HL-60 (cell line): ENCODE results near the gene TAB3.

Experiments used
- DNase-seq, 2 experiments: peaks; one replicate each; pipeline ENCODE4 v3.0.0-alpha.2; 2010 to 2020; ENCODE audit warnings: low read depth in 1 of 2, low spot score in 1 of 2
- H3K27ac ChIP-seq: fragments of 250-450 bp; sonication (Bioruptor Pico); replicated peaks from 2 replicates; pipeline ENCODE4 v1.5.1; 2020; ENCODE audit warnings: mild to moderate bottlenecking, moderate library complexity
- H3K27me3 ChIP-seq: fragments of 250-450 bp; sonication (Bioruptor Pico); 2 replicates; pipeline ENCODE4 v1.5.1; 2021; ENCODE audit warnings: mild to moderate bottlenecking, moderate library complexity; ENCODE audit not compliant: insufficient read depth, poor library complexity, severe bottlenecking
- H3K4me3 ChIP-seq: replicated peaks from 2 replicates; pipeline ENCODE4 v1.5.1; 2011; ENCODE audit warnings: mild to moderate bottlenecking, control low read depth, low read length; ENCODE audit not compliant: insufficient read depth
- GABPA ChIP-seq: IDR thresholded peaks from 2 replicates; pipeline ENCODE4 v1.6.1; 2012; ENCODE audit warnings: low read depth
- POLR2AphosphoS5 ChIP-seq: IDR thresholded peaks from 2 replicates; pipeline ENCODE4 v1.6.1; 2012; ENCODE audit warnings: low read depth
- SPI1 ChIP-seq: IDR thresholded peaks from 2 replicates; pipeline ENCODE4 v1.6.1; 2012; ENCODE audit warnings: low read depth, mild to moderate bottlenecking, borderline replicate concordance
- TF ChIP-seq, protein P1 (sequence below): IDR thresholded peaks from 2 replicates; pipeline ENCODE4 v1.6.1; 2012; ENCODE audit warnings: low read depth; ENCODE audit not compliant: insufficient replicate concordance
- TF ChIP-seq, protein P2 (sequence below): IDR thresholded peaks from one replicate; pipeline ENCODE4 v1.5.1; 2011; ENCODE audit warnings: low read length, control low read depth, inconsistent platforms; ENCODE audit not compliant: insufficient read depth

Gene TAB3

DNA sequence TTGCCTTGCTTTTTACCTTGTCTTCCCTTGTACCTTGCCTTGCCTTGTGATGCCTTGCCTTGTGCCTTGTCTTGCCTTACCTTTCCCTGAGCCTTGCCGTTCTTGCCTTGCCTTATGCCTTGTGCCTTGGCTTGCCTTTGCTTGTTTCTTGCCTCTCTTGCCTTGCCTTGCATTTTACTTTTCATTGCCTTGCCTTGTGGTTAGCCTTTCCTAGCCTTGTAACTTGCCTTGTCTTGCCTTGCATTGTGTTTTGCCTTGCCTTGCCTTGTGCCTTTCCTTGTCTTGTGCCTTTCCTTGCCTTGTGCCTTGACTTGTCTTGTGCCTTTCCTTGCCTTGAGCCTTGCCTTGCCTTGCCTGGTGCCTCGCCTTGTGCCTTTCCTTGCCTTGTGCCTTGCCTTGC is 84.6 kb downstream of the TAB3 start:
- Histone ChIP-seq H3K4me3 (no peak overlapping the region), H3K27me3 (no peaks in the 10 kb centered on the region), H3K27ac (no peak overlapping the region)
- TF ChIP-seq GABPA (no peak), SPI1 (no peak), POLR2AphosphoS5 (no peak)
- TF ChIP-seq, protein P1, sequence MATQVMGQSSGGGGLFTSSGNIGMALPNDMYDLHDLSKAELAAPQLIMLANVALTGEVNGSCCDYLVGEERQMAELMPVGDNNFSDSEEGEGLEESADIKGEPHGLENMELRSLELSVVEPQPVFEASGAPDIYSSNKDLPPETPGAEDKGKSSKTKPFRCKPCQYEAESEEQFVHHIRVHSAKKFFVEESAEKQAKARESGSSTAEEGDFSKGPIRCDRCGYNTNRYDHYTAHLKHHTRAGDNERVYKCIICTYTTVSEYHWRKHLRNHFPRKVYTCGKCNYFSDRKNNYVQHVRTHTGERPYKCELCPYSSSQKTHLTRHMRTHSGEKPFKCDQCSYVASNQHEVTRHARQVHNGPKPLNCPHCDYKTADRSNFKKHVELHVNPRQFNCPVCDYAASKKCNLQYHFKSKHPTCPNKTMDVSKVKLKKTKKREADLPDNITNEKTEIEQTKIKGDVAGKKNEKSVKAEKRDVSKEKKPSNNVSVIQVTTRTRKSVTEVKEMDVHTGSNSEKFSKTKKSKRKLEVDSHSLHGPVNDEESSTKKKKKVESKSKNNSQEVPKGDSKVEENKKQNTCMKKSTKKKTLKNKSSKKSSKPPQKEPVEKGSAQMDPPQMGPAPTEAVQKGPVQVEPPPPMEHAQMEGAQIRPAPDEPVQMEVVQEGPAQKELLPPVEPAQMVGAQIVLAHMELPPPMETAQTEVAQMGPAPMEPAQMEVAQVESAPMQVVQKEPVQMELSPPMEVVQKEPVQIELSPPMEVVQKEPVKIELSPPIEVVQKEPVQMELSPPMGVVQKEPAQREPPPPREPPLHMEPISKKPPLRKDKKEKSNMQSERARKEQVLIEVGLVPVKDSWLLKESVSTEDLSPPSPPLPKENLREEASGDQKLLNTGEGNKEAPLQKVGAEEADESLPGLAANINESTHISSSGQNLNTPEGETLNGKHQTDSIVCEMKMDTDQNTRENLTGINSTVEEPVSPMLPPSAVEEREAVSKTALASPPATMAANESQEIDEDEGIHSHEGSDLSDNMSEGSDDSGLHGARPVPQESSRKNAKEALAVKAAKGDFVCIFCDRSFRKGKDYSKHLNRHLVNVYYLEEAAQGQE, result no peak
- TF ChIP-seq, protein P2, sequence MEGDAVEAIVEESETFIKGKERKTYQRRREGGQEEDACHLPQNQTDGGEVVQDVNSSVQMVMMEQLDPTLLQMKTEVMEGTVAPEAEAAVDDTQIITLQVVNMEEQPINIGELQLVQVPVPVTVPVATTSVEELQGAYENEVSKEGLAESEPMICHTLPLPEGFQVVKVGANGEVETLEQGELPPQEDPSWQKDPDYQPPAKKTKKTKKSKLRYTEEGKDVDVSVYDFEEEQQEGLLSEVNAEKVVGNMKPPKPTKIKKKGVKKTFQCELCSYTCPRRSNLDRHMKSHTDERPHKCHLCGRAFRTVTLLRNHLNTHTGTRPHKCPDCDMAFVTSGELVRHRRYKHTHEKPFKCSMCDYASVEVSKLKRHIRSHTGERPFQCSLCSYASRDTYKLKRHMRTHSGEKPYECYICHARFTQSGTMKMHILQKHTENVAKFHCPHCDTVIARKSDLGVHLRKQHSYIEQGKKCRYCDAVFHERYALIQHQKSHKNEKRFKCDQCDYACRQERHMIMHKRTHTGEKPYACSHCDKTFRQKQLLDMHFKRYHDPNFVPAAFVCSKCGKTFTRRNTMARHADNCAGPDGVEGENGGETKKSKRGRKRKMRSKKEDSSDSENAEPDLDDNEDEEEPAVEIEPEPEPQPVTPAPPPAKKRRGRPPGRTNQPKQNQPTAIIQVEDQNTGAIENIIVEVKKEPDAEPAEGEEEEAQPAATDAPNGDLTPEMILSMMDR, result no peak
- DNase-seq, result no peak

DNA sequence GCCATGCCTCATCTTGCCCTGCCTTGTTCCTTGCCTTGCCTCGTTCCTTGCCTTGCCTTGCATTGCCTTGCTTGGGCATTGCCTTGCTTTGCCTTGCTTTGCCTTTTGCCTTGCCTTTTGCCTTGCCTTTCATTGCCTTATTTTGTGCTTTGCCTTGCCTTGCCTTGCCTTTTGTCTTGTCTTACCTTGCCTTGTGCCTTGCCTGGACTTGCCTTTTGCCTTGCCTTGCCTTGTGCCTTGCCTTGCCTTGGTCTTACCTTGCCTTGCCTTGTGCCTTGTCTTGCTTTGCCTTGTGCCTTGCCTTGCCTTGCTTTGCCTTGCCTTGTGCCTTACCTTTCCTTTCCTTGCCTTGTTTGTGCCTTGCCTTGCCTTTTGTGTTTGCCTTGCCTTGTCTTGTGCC is 88.2 kb downstream of the TAB3 start:
- Histone ChIP-seq H3K4me3 (no peak overlapping the region), H3K27ac (no peak overlapping the region), H3K27me3 (no peaks in the 10 kb centered on the region)
- TF ChIP-seq, protein P2, result no peak
- TF ChIP-seq, protein P1, result no peak
- TF ChIP-seq POLR2AphosphoS5 (no peak), SPI1 (no peak), GABPA (no peak)
- DNase-seq, result no peak

DNA sequence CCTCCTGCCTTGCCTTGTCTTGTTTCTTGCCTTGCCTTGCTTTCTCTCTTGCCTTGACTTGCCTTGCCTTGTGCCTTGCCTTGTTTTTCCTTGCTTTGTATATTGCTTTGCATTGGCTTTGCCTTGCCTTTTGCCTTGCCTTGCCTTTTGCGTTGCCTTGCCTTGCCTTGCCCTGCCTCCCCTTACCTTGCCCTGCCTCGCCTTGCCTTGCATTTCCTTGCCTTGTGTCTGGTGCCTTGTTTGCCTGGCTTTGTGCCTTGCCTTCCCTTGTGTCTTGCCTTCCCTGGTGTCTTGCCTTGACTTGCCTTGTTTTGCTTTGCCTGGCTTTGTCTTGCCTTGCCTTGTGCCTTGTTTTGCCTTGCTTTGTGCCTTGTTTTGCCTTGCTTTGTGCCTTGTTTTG is 89.7 kb downstream of the TAB3 start:
- Histone ChIP-seq H3K4me3 (no peak overlapping the region), H3K27me3 (no peaks in the 10 kb centered on the region), H3K27ac (no peak overlapping the region)
- no peak for TF ChIP-seq POLR2AphosphoS5
- no peak for TF ChIP-seq GABPA
- TF ChIP-seq, protein P2, result no peak
- TF ChIP-seq, protein P1, result no peak
- no peak for TF ChIP-seq SPI1
- DNase-seq, result no peak
